Neutrophil (primary cell): ENCODE results near the gene EPG5.

ENCODE experiments used
- H3K27ac ChIP-seq: fragments of 200-600 bp; sonication (generic); 2 replicates; pipeline ENCODE4 v1.5.1; 2016; ENCODE audit warnings: mild to moderate bottlenecking, moderate library complexity
- H3K27me3 ChIP-seq: fragments of 200-600 bp; sonication (generic); 2 replicates; pipeline ENCODE4 v1.6.0; 2016; ENCODE audit warnings: mild to moderate bottlenecking
- H3K36me3 ChIP-seq: fragments of 200-600 bp; sonication (generic); 2 replicates; pipeline ENCODE4 v1.5.1; 2017
- H3K4me1 ChIP-seq, 2 experiments: fragments of 200-600 bp in 1 of 2; sonication (generic) in 1 of 2; 1 replicate in 1 of 2; 2 replicates in 1 of 2; pipeline versions ENCODE4 v1.5.1 to v1.6.1; 2013 to 2016; ENCODE audit warnings: low read depth in 1 of 2, low read length in 1 of 2, mild to moderate bottlenecking in 1 of 2, moderate library complexity in 1 of 2; ENCODE audit not compliant: control insufficient read depth in 1 of 2, insufficient read depth in 1 of 2
- H3K4me3 ChIP-seq, 2 experiments: fragments of 200-600 bp in 1 of 2; sonication (generic) in 1 of 2; 1 replicate in 1 of 2; 2 replicates in 1 of 2; pipeline ENCODE4 v1.5.1; 2013 to 2016; ENCODE audit warnings: low read depth in 1 of 2, low read length in 1 of 2, mild to moderate bottlenecking in 1 of 2, moderate library complexity in 1 of 2
- H3K9me3 ChIP-seq: fragments of 200-600 bp; sonication (generic); 2 replicates; pipeline ENCODE4 v1.5.1; 2016
- CTCF ChIP-seq: fragments of 200-600 bp; sonication (generic); IDR thresholded peaks from 2 replicates; pipeline ENCODE4 v1.5.1; 2016; ENCODE audit warnings: antibody characterized with exemption

Gene EPG5

GRCh38 chr18:45901654-45902210 is 65.4 kb downstream of the EPG5 start:
- no peak overlapping the region for H3K4me3 ChIP-seq
- H3K4me1 ChIP-seq: peaks cover 9 to 15% of the 10 kb centered on the region in 2 experiments
- no peak for TF ChIP-seq CTCF
- no peak overlapping the region for H3K27ac ChIP-seq
- H3K27me3 ChIP-seq: no peaks in the 10 kb centered on the region
- peaks cover 87% of the 10 kb centered on the region for H3K36me3 ChIP-seq
- H3K9me3 ChIP-seq: no peaks in the 10 kb centered on the region

GRCh38 chr18:45900623-45901022 is 66.5 kb downstream of the EPG5 start:
- no peaks in the 10 kb centered on the region for H3K9me3 ChIP-seq
- no peak overlapping the region for H3K4me3 ChIP-seq
- peak overlapping the region; percentile 63 for H3K27ac ChIP-seq
- no peak for TF ChIP-seq CTCF
- peaks cover 9 to 15% of the 10 kb centered on the region in 2 experiments for H3K4me1 ChIP-seq
- no peaks in the 10 kb centered on the region for H3K27me3 ChIP-seq
- peaks cover 87% of the 10 kb centered on the region for H3K36me3 ChIP-seq

- no peaks in the 10 kb centered on the region for H3K27me3 ChIP-seq
- no peak overlapping the region for H3K27ac ChIP-seq
- H3K36me3 ChIP-seq: peaks cover 70% of the 10 kb centered on the region
- peaks cover 9 to 15% of the 10 kb centered on the region in 2 experiments for H3K4me1 ChIP-seq
- no peaks in the 10 kb centered on the region for H3K9me3 ChIP-seq
- no peak overlapping the region for H3K4me3 ChIP-seq
- TF ChIP-seq CTCF: no peak
Observed at GRCh38 chr18:45896991-45897390, 70.1 kb downstream of the EPG5 start.

- no peak for TF ChIP-seq CTCF
Observed at GRCh38 chr18:45896452-45896851, 70.7 kb downstream of the EPG5 start.

GRCh38 chr18:45895339-45895738 is 71.8 kb downstream of the EPG5 start:
- Histone ChIP-seq H3K4me1 (peaks cover 9 to 10% of the 10 kb centered on the region in 2 experiments), H3K27ac (no peak overlapping the region), H3K36me3 (peaks cover 54% of the 10 kb centered on the region), H3K9me3 (no peaks in the 10 kb centered on the region), H3K4me3 (no peak overlapping the region), H3K27me3 (no peaks in the 10 kb centered on the region)
- TF ChIP-seq CTCF: no peak

More at GRCh38 chr18:45896452-45896851, 70.7 kb downstream of the EPG5 start:
- no peak overlapping the region for H3K4me3 ChIP-seq
- H3K9me3 ChIP-seq: no peaks in the 10 kb centered on the region
- peaks cover 65% of the 10 kb centered on the region for H3K36me3 ChIP-seq
- H3K4me1 ChIP-seq: peaks cover 9 to 10% of the 10 kb centered on the region in 2 experiments
- H3K27me3 ChIP-seq: no peaks in the 10 kb centered on the region
- no peak overlapping the region for H3K27ac ChIP-seq
